G401.6 (cell line): ENCODE measurements around the gene GRK1.

Experiments used
- FAIRE-seq: peaks from 2 replicates; lab custom pipeline; 2012; peaks lifted over from hg19 to GRCh38; lab: Jason Lieb, UNC

The GRK1 gene

DNA sequence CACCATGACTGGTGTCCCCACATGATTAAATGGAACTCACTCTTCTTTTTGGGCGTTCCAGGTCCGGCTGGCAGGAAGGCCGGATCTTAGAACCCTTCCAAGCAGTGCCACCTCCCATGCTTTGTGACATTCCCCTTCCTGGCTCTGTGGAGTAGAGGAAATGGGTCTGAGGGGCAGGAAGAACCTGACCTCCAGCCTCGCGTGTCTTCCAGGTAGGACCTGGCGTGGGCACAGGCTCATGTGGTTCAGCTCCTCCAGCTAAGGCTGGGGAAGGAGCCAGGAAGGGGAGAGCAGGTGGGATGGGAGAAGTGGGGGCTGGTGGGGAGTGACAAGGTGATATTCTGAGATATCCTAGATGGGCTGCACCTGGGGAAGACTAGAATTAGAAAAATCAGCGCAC lies 94.1 kb downstream of the GRK1 start:
- FAIRE-seq = no peak

DNA sequence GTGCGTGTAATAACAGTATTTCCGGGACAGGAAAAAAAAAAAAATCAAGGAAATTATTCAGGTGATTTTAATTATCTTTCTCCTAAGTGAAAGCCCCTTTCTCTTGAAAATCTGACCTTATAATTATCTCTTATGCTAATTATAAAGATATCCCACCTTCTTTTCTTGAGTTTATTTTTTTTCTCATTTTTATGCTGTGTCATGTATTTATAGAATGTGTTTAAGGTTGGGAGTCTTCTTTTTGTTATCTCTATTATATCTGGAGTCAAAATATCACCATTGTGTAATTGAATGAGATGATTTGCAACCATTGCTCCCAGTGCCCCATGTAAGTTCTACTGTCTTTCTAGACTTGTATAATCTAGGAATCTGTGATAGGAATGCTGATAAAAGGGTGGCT lies 95.1 kb downstream of the GRK1 start:
- no peak for FAIRE-seq

DNA sequence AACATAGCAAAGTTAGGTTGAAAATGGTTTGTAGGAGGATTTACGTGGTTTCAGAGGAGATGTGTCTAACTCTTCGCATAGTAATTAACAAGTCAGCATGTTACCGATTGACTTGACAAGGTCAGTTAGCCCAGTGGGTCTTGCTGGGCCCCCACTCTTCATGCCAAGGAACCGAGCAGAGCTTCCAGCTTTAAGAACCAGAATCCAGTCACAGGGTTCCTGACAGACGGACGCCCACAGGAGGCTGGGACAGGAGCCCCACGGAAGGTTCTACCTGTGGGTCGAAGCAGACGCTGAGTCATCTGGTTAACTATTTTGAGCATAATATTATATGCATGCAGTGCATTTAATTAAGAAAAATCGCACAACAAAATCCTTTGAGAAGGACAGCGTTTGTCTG lies 95.5 kb downstream of the GRK1 start:
- FAIRE-seq = no peak

DNA sequence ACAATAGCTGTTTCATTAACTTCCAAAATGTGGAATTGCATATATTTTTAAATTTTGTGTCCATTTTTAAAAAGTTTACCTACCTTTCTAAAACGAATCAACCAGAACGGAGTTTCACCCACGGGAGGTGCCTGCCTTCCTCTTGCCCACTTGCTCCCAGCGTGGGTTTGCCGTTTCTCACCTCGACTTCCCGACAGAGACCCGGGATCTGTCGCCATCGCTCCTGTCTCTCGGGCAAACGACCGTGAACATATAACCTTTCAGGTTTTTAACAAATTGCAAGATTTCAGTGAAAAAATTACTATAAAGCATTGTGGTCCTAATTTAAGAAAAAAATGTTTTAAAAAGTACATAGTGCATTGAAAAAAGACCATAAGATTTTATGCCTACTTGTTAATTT lies 96.2 kb downstream of the GRK1 start:
- FAIRE-seq = no peak

DNA sequence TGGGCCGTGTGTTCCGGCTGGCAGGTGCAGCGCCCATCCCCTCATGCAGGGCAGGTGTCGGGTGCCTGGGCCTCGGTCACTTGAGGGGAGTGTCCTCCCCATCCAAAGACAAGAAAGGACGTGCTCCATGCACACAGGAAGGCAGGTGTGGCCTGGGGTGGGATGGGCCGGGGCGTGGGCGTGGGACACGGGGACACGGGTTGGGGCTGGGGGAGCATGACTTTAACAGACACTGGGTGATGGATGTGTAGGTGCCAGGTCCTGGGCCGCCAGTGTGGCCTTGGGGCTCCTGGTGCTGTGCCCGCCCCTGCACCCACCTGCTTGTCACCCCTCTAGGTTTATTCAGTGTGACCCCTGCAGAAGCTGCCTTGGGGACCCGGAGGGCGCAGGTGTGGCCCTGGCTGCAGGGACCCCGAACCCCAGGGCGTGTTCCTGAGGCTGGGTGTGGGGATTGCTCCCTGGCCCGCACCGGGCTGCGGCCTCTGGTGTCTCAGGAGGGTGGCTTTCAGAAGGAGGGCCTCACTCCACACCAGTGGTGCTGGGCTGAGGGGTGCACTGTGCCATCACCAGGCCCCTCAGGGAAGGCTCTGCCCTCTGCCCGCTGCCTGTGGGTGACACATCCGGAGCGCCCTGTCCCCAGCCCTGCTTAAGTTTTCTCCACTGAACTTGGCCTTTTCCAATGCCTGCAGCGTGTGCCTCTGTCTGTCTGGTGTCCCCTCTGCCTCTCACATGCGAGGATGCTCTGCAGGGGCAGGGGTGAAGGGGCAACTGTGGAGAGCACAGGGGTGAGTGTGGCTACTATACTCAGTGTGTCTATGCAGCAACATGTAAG lies 97.2 kb downstream of the GRK1 start:
- no peak for FAIRE-seq

DNA sequence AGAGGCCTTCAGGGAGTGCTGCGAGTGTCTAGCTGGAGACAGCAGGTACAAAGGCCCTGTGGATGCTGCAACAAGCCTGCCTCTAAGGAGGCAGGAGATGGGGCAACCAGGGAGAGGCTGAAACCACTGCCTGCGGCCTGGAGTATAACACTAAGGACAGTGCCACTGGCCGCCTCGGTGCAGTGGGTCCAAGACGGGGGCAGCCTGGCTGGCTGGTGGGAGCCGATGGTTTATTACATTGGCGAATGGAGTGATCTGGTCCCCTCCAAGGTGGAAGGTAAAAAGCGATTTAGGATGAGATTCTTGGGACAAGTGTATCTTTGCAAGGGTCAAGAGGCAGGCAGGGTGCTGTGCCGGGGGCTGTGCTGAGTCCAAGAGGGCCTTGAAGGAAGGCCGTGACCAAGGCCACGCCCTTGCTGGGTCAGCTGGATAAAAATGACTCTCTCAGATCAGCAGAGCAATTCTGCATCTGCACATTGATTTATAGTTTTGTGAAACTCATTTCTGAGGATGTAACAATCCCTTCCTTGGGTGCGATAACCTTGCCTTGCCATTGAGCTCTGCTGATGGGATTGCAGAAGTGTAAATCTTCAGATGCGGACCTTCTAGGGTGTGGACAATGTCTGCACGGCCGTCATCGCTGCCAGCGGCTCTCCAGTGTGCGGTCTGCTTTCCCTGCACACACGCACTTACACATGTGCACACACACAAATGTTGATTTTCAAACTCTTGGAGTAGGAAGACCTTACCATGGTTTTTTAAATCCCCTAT lies 98.0 kb downstream of the GRK1 start:
- FAIRE-seq = no peak

DNA sequence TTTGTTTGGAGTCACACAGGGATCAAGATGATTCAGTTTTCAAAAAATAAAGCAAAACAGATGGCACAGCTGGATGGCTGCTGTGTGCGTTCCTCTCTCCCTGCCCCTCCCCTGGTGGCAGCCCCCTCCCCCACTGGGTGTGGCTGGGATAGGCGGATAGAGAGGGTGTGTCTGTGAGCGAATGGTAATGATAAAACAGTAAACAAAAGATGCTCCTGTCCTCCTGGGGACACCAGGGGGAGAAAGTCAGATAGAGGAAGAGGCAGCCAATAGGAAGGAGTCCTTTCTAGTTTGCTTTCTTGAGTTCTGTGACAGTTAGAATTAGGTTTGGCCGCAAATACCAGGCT lies 98.5 kb downstream of the GRK1 start:
- no peak for FAIRE-seq

DNA sequence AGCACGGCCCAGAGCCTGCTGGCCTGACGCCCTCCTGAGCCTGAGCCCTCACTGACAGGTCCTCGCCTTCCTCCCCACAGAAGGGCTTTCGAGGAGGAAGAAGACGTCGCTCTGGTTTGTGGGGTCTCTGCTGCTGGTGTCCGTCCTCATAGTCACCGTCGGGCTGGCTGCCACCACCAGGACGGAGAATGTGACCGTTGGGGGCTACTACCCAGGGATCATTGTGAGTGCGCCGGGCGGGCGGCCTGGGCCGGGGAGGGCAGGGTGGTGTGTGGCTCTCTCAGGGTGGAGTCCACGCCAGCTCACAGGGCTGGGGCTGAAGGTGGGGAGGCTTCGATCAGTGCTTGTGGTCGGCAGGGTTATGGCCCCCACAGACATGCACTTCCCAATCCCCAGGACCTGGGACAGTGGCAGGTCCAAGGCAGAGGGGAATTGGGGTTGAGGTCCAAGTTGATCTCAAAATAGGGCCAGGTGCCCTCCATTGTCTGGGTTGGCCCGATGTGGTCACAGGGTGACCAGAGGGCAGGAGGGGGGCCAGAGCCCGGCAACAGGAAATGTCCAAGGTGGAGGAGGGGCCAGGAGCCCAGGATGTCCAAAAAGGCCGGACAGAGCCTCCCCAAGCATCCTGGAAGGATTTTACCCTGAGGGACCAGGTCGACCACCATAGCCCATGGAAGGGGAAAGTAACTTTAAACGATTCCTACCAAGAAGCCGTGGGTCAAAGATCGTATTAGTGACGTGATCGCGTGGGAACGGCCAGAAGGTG lies 99.2 kb downstream of the GRK1 start:
- FAIRE-seq = no peak

DNA sequence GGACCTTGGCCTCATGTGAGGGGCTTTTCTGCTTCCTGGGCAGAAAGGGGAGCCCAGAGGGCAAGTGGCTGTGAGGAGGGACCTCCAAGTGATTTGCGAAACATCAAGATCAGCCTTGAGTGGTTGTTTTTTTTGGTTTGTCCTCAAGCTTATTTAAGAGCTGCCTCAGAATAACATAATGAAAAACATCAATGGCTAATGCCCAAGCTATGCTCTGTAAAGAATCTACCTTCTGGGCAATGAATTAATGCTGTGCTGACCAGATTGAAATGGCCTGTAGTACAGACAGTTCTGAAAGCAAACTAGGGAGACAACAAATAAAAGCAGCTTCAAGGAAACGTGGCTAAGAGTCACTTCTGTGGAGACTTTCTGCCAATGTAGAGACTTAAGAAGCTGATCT lies 100.3 kb downstream of the GRK1 start:
- FAIRE-seq = no peak

DNA sequence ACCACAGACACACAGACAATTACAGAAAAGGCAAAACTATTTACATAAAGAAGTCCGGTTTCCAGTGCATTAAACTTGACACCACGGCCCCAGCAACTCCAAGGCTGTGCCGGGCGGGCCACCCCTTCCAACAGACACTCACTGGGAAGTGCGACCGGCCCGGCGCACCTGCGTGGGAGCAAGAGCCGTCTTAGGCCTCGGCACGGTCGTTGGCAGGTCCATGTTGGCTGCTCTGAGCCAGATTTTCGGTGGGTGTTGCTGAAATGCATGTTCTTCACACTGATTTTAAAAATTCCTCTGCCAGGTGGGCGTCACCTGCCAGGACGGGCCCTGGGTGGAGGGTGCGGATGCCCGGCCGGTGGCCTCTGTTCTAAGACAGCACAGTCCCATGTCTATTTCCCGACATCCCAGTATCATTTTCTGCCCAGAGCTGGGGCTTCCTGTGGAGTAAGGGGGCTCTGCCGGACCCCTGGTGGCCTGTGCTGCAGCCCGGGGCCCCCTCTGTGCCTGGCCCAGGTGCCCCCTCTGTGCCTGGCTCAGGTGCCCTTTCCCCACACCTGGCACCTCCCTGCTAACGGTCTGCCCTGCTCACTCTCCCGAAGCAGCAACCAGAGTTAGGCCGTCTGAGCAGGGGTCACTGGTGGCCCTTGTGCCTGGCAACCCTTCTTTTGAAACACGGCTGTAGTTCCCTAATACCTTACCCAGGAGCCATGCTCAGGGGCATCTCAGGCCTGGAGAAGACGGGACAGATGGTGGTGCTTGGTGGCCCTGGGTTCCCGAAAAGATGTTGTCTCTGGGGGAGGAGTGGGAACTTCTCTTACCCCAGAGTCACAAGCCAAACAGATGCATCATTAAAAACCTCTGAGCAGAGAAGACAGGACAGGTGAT lies 101.2 kb downstream of the GRK1 start:
- FAIRE-seq = no peak

DNA sequence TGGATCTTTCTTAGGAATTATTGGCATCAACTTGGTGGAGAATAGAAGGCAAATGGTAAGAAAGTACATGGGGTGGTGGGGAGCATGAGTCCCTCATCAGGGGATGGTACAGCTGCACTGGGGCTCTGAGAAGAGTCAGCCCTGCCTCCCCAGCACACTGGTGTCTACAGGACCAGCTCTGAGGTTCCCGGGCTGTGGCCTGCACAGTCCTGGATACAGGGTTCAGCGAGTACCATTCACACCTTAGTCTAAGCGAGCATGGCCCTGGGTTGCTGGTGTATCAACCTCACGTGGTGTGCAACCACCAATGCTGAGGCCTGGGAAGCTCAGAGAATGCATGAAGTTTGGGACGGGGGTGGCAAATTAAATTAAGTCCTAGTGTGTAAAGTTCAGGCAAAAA lies 102.1 kb downstream of the GRK1 start:
- FAIRE-seq = no peak

DNA sequence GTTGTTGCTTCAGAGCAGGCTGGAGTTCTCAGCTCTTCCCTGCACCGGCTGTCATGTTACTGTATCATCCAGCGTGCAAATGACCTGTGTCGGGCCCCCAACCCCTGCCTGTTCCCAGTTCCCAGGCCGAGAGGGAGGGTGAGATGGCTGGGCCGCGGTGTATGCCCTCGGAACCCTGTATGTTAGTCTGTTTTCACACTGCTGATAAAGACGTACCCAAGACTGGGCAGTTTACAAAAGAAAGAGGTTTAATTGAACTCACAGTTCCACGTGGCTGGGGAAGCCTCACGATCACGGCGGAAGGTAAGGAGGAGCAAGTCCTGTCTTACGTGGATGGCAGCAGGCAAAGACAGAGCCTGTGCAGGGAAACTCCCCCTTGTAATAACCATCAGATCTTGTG lies 102.9 kb downstream of the GRK1 start:
- FAIRE-seq = no peak

DNA sequence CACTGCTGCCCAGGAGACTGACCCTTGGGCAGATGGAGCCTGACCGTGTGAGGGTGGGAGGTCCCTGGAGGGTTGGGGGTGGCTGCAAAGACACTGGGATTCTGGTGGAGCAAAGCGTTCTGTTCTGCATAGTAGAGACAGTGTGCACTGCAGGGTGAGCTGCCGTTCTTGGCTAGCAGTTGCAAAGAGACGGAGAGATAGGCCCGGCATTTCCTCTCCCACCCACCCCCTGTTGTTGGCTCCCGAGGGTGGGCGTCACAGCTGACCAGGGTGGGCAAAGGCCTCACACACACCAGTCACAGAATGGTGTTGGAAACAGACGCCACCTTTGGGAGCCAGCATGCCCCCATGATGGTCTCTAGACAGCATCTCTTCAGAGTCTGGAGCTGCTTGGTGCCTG lies 103.4 kb downstream of the GRK1 start:
- no peak for FAIRE-seq

DNA sequence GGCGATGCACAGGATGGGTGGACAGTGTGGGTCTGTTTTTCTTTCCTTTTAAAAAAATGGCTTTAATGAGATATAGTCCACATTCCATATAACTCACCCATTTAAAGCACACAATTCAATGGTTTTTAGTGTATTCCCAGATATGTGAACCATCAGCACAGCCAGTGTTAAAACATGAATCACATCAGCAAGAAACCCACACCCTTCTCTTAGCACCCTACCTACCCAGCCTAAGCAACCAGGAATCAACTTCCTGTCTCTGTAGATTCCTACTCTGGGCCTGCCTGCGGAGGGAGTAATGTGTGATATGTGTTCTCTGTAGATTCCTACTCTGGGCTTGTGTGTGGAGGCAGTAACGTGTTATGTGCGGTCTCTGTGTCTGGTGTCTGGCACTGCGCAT lies 103.9 kb downstream of the GRK1 start:
- FAIRE-seq = no peak

DNA sequence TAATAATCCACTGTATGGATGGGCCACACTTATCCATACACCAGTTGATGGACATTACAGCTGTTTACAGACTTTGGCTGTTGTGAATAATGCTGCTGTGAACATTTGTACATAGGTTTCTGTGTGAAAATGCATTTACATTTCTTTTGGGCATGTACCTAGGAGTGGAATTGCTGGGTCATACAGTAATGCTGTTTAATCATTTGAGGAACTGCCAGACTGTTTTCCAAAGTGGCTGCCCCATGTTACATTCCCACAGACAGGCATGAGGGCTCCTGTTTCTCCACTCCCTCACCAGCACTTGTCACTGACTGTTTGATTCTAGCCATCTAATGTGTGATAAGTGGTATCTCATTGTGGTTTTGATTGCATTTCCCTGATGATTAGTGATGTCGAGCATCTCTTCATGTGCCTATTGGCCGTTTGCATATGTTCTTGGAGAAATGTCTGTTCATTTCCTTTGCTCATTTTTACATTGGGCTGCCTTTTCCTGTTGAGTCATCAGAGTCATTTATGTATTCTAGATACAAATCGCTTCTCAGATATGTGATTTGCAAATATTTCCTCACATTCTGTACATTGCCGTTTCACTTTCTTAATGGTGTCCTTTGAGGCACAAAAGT lies 104.8 kb downstream of the GRK1 start:
- FAIRE-seq = no peak

DNA sequence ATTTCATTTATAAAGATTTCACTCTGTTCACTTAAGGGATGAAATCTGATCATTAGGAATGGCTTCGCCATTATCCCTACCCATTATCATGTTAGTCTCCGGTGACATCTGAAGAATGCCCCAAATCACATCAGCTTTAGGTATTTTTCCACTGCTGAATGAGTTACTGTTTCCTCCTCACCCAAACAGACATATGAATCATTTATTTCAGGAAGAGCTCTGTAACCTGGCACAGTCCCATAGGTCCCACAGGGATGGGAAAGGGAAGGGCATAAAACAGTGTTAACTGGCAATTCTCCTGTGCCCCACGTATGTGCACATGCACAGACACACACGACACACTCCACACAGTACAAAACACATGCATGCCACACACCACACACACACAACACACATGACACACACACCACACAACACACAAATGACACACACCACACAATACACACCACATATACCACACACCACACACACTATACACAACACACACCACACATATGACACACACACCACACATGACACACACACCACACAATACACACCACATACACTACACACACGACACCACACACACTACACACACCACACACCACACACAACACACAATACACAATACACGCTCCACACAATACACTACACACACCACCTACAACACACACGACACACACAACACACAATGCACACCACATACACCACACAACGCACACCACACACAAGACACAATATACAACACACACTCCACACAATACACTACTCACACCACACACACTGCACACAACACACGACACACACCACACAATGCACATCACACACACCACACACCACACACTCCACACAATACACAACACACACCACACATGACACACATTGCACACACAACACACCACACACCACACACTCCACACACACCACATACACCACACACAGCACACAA lies 107.4 kb downstream of the GRK1 start:
- no peak for FAIRE-seq

DNA sequence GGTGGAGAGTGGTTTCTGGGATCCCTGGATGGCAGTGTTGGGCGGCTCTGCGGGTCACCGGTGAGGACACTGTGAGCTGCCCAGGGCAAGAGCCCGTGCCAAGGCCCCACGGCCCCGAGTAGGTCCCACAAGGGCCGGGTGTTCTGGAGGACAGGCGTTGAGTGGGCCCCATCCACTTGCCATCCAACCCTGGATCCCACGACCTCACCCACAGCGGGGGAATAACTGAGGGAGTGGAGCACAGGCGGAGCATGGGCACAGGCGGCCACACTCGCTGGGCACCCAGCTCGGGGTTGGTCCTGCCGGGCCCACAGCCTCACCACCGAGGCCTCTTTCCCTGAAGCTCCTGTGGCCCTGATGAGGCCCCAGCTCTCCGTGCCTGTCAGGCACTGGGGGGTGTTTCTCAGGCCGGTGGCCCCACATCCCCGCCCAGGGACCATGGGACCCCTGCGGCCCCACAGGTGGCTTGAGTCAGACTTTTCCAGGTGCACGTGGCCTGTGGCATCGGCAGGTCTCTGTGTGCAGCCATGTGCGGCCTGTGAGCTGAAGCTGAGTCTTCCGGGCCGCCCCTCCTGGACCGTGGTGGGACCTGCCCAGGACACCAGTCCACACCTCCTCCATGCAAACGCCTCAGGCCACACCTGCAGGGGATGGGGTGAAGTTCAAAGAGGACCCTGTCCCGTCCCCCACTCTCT lies 108.6 kb downstream of the GRK1 start:
- FAIRE-seq = no peak

DNA sequence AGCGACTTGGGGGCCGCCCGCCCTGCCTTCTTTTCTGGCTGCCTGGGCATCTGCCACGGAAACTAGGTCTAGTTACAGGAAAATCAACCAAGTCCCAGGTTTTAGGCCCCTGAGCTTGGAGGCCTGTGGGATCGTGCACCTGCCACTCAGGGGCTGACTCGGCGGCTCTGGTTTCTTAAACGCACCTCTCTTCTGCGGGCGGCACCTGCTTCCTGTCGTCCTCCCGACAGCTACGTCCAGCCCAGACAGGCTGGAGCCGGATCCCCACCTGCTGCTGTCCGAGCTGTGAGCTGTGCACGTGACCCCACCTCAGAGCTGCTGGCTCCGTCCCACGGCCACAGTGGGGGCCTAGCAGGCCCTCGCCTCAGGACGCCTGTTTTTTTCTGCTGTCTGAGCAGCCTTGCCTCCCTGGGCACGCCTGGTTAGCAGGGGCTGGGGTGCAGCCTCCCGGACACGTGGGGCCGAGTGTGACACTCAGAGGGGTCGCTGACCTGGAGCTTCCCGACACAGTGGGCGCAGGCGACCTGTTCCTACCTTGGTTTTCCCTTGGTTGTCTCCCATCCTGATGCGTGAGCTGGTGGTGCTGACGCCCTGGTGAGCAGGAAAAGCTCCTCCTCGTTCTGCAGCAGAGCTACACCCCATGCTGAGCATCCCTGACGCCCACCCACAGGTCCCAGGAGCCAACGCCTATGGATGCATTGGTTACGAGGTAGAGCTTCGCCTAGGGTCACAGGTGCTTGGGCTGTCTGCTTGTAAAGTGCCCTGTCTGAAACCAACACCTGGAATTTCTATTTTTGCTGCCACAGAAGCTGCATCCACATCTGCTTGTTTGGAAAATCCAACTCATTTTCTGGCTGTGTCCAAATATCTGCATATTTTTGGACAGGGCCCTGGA lies 109.5 kb downstream of the GRK1 start:
- FAIRE-seq = no peak
